BLaER1 treated with 17β-estradiol and CSF1 and Interleukin-3, amounts not matched to agents 10 nM and 100 nM (cell line): Measurements from ENCODE around the gene CIPC.
A peak's percentile ranks its signal among the peaks of the same experiment; 100 is the strongest.

Experiments used
- H3K27ac ChIP-seq, 11 experiments: shearing (Covaris generic); formaldehyde crosslinking; 2 replicates each; pipeline ENCODE4 v1.8.1; 2022
- H3K27me3 ChIP-seq, 11 experiments: shearing (Covaris generic); formaldehyde crosslinking; 2 replicates each; pipeline ENCODE4 v1.8.1; 2022
- H3K36me3 ChIP-seq, 11 experiments: shearing (Covaris generic); formaldehyde crosslinking; 2 replicates each; pipeline ENCODE4 v1.8.1; 2022
- H3K4me1 ChIP-seq, 10 experiments: shearing (Covaris generic); formaldehyde crosslinking; 2 replicates each; pipeline ENCODE4 v1.8.1; 2022
- H3K4me2 ChIP-seq, 11 experiments: shearing (Covaris generic); formaldehyde crosslinking; 2 replicates each; pipeline ENCODE4 v1.8.1; 2022
- H3K4me3 ChIP-seq, 10 experiments: shearing (Covaris generic); formaldehyde crosslinking; 2 replicates each; pipeline ENCODE4 v1.8.1; 2022
- H3K9ac ChIP-seq, 11 experiments: shearing (Covaris generic); formaldehyde crosslinking; 2 replicates each; pipeline ENCODE4 v1.8.1; 2022
- H3K9me3 ChIP-seq, 11 experiments: shearing (Covaris generic); formaldehyde crosslinking; replicated peaks in 1 of 11; 2 replicates each; pipeline ENCODE4 v1.8.1; 2022
- H4K20me1 ChIP-seq, 11 experiments: shearing (Covaris generic); formaldehyde crosslinking; 2 replicates each; pipeline ENCODE4 v1.8.1; 2022
- Cebpa-rat ChIP-seq, 11 experiments: shearing (Covaris generic); IDR thresholded peaks; 2 replicates each; pipeline ENCODE4 v1.8.1; 2022

CIPC gene

DNA sequence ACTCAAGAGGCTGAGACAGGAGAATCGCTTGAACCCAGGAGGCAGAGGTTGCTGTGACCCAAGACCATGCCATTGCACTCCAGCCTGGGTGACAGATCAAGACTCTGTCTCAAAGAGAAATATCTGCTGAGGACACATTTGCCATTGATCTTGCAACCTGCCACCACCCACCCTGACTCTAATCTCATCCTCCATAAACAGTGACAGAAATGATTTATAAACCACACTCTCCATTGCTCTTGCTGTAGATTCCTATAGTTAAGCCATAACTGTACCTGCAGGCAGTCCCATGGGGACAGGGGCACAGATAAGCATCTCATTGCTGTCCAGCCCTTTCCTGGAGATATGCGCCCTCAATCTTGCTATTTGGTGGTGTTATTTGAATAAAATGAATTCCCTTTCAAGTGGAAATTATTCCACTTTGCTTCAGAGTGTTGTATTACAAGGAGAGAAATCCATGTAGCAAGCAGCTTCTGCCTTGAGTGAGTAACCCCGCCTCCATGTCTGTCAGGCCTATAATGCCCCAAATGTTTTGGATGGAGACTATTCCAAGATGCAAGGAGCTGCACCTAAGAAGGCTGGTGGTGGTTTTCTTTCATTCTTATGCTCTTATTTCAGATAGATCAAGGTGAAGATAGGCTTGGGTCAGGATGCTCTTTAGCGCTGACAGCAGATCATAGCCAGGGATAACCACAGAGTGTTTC lies 46.5 kb downstream of the CIPC start:
- TF ChIP-seq Cebpa-rat (IDR thresholded peaks at IDR 0.05), result no peak
- peaks cover 75 to 80% (median 79%) of the 10 kb centered on the region in 11 experiments for H3K27me3 ChIP-seq
- H3K27ac ChIP-seq, result no peak overlapping the region

DNA sequence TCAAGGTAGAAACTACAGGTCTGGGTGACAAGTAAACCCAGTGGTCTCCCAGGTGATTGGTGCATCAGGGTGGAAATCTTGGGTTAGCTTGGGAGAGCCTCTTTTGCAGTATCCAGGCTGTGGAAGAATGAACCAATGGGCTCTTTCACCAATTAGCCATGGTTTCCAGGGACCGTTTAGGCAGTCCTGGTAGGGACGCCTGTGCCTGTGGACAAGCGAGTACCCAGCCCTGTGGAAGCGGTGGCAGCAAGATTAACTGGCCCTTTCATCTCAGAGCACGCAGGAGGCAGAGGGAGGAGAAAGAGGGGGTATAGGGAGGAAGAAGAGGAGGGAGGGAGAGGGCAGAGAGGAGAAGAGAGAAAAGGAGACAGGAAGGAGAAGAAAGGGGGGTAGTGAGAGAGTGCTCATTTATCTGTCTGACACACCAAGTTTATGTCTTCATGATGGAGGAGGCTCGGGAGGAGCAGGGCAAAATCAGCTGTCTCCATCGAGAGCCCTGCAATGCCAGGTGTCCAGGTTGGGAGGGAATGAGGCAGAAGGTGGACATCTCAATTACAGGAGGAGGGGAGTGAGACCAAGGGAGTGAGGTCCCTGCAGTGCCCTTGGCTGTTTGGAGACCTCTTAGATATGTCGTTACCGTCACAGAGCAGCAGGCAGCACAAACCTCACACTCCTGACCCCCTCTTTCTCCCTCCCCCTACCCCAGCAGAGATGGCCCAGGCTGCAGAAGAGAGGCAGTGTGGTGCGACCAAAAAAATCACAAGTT lies 48.1 kb downstream of the CIPC start:
- Histone ChIP-seq H3K27me3 (peaks cover 59 to 65% (median 63%) of the 10 kb centered on the region in 11 experiments), H4K20me1 (peaks cover 0 to 22% (median 13%) of the 10 kb centered on the region in 11 experiments; a peak in 10 of 22 replicates), H3K4me3 (no peak overlapping the region), H3K4me1 (peaks cover 0 to 7% (median 6%) of the 10 kb centered on the region in 10 experiments; a peak in 11 of 20 replicates), H3K4me2 (no peak overlapping the region), H3K36me3 (no peaks in the 10 kb centered on the region), H3K9ac (no peak overlapping the region), H3K27ac (no peak overlapping the region), H3K9me3 (no peaks in the 10 kb centered on the region)
- no peak for TF ChIP-seq Cebpa-rat (IDR thresholded peaks at IDR 0.05)

More for the DNA sequence above, 46.5 kb downstream of the CIPC start:
- no peak overlapping the region for H3K4me3 ChIP-seq
- H4K20me1 ChIP-seq, result peaks cover 0 to 37% (median 27%) of the 10 kb centered on the region in 11 experiments; a peak in 15 of 22 replicates
- no peak overlapping the region for H3K9ac ChIP-seq
- peaks cover 12 to 21% (median 20%) of the 10 kb centered on the region in 10 experiments for H3K4me1 ChIP-seq
- no peak overlapping the region for H3K4me2 ChIP-seq
- no peaks in the 10 kb centered on the region for H3K36me3 ChIP-seq
- H3K9me3 ChIP-seq, result no peaks in the 10 kb centered on the region

DNA sequence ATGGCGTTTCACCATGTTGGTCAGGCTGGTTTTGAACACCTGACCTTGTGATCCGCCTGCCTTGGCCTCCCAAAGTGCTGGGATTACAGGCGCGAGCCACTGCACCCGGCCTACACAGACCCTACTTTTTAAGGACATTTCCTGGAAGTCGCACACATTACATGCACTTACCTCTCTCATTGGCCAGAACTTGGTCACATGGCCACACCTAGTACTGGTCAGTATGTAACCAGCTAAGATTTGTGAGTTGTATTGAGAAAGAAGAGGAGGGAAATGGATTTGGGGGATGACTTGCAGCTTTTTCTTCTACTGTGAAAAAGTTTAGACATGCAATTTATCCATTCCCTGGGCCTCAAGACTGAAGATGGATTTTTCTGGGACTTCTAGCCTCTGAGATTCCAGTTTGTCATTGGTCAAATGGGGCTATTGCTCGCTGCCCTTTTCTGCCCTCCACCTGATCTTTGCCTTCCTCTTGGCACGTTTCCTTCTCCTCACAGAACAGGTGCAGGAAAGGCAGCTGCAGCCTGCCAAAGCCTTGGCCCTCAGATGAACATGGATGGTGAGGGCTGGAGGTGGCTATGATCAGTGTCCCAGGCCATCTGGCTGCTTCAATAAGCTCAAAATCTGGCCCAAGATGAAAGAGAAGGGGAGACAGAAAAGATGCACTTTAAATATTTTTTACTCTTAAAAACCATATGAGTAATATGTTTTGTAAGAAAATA lies 50.6 kb downstream of the CIPC start:
- TF ChIP-seq Cebpa-rat (IDR thresholded peaks at IDR 0.05), result no peak
- Histone ChIP-seq H3K9ac (no peak overlapping the region), H3K4me3 (no peak overlapping the region), H3K4me2 (no peak overlapping the region), H3K4me1 (peaks cover 0 to 5% (median 0%) of the 10 kb centered on the region in 10 experiments; a peak in 1 of 20 replicates), H3K27me3 (peaks cover 34 to 39% (median 38%) of the 10 kb centered on the region in 11 experiments), H3K9me3 (no peaks in the 10 kb centered on the region), H3K27ac (no peak overlapping the region), H4K20me1 (peaks cover 0 to 5% (median 0%) of the 10 kb centered on the region in 11 experiments; a peak in 4 of 22 replicates), H3K36me3 (no peaks in the 10 kb centered on the region)

DNA sequence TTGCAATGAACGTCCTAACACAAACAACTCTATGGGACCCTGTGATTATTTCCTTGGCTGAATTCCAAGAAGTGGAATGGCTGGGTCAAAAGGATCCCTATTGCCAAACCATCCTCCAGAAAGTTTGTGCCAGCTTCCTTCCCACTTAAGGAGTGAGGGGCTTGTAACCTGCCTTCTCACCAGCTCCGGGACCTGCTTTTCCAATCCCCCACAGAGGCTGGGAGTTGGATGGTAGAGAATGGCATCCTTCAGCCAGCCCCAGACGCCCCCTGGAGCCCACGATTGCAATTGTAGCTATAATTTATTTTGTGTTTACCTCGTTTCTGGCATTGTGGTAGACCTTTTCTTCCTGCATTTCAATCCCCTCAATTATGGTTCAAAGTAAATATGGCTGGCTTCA lies 53.2 kb downstream of the CIPC start:
- H3K27me3 ChIP-seq, result peaks cover 8 to 14% (median 12%) of the 10 kb centered on the region in 11 experiments
- no peak overlapping the region for H3K27ac ChIP-seq
- no peak for TF ChIP-seq Cebpa-rat (IDR thresholded peaks at IDR 0.05)
- H3K9ac ChIP-seq, result no peak overlapping the region
- H3K36me3 ChIP-seq, result no peaks in the 10 kb centered on the region
- H3K9me3 ChIP-seq, result no peaks in the 10 kb centered on the region
- H3K4me3 ChIP-seq, result no peak overlapping the region
- H3K4me1 ChIP-seq, result peaks cover 0 to 18% (median 7%) of the 10 kb centered on the region in 10 experiments; a peak in 11 of 20 replicates
- H4K20me1 ChIP-seq, result no peaks in the 10 kb centered on the region; a peak in 4 of 22 replicates
- H3K4me2 ChIP-seq, result no peak overlapping the region

DNA sequence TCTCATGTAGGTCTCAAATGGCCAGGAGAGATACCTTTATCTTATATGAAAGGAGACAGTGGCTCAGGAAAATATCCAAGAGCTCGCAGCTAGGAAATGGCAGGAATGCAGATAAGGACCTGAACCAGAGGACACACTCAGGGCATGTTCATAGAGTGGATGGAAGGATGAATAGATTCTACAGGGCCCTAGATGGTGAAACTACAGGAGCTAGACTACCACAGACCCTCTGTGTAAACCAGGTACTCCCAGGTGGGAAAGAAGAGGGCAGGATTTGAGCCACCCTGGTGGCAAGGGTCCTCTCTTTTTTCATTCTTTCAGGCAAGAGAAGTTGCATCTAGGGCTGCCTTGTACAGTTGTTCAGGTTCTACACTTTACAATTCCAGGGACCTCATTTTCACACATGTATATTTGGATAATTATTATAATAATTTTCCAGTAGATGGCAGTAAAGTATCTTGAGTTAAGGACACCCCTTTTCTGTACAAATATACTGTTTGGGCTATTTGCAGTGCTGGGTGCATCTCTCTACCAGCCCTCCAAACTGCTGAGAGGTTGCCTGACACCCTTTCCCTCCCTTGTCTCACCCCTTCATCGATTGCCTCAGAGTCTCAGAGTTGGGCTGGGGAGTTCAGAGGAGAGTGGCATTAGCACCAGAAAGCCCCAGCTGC lies 54.0 kb downstream of the CIPC start:
- Histone ChIP-seq H3K4me3 (no peak overlapping the region), H3K9me3 (no peaks in the 10 kb centered on the region), H3K9ac (no peak overlapping the region), H3K36me3 (no peaks in the 10 kb centered on the region), H4K20me1 (no peaks in the 10 kb centered on the region; a peak in 3 of 22 replicates), H3K4me1 (peaks cover 0 to 18% (median 7%) of the 10 kb centered on the region in 10 experiments; a peak in 11 of 20 replicates), H3K27me3 (peaks cover under 1 to 6% (median 4%) of the 10 kb centered on the region in 11 experiments; a peak in 15 of 22 replicates), H3K27ac (no peak overlapping the region), H3K4me2 (no peak overlapping the region)
- TF ChIP-seq Cebpa-rat (IDR thresholded peaks at IDR 0.05), result no peak

DNA sequence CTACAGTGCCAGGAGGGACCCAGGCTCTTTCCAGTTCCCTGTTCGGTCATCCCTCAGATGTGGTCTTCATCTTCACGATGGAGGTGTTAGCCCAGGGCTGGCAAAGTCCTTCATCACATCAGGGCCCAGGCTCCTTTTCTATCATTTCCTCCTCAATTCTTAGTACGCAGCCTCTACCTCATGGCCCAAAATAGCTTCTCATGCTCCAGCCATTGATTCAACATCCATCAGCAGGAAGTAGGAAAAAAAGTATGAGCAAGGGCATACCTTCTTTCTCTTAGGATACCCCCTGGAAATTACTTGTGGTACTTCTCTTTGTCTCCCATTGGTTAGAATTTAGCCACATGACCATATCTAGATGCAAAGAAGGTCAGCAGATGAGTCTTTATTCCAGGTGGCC lies 55.7 kb downstream of the CIPC start:
- Histone ChIP-seq H3K27ac (no peak overlapping the region), H4K20me1 (no peaks in the 10 kb centered on the region; a peak in 1 of 22 replicates), H3K27me3 (no peaks in the 10 kb centered on the region), H3K4me1 (peaks cover 0 to 18% (median 11%) of the 10 kb centered on the region in 10 experiments; a peak in 16 of 20 replicates), H3K4me3 (no peak overlapping the region), H3K9ac (no peak overlapping the region), H3K36me3 (no peaks in the 10 kb centered on the region), H3K9me3 (no peaks in the 10 kb centered on the region), H3K4me2 (no peak overlapping the region)
- no peak for TF ChIP-seq Cebpa-rat (IDR thresholded peaks at IDR 0.05)

DNA sequence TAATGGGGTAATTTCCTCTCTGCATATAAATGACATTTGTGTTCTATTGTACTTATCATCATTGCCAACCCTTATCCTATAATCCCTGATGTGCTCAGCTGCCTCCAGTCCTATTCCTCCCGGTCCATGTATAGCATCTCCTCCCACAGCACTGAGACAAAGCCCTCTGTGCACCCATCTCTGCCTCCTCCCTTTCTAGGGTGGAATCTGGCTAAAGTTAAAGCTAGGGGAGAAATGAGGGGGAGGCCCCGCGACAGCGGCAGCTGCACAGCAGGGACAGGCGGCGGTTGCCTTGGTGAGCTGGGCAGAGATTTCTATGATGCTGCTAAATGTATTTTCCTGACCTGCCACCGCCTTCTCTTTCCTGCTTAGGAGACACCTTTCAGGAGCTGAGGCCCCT lies 56.4 kb downstream of the CIPC start:
- Histone ChIP-seq H3K27ac (no peak overlapping the region), H3K4me3 (no peak overlapping the region), H4K20me1 (no peaks in the 10 kb centered on the region; a peak in 1 of 22 replicates), H3K9ac (no peak overlapping the region), H3K27me3 (no peaks in the 10 kb centered on the region), H3K9me3 (no peaks in the 10 kb centered on the region), H3K36me3 (no peaks in the 10 kb centered on the region), H3K4me1 (peaks cover 0 to 18% (median 11%) of the 10 kb centered on the region in 10 experiments; a peak in 16 of 20 replicates), H3K4me2 (peak overlapping the region in 2 of 11 experiments; percentile 51 to 54; a peak in 3 of 22 replicates)
- TF ChIP-seq Cebpa-rat (IDR thresholded peaks at IDR 0.05), result no peak

DNA sequence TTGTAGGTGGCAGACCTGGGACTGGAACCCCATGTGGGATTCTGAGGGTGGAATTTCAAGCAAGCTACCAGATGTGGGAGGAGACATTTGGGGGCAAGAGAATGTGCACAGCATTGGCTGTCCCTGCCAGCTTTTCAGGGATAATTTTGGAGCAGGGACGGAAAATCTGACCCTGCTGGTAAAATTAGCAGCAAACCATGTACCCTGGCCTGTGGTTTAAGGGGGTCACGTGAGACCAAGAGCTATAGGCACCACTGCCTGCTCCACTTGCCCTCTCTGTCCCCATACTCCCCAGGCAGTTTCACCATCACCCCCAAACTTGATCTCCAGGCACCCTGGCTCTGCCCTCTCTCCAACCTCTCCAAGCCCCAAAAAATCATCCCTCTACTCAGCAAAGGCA lies 57.0 kb downstream of the CIPC start:
- Histone ChIP-seq H3K9ac (peak overlapping the region in 1 of 11 experiments; percentile 35; a peak in 1 of 22 replicates), H3K4me3 (no peak overlapping the region), H3K4me1 (peaks cover 0 to 18% (median 11%) of the 10 kb centered on the region in 10 experiments; a peak in 16 of 20 replicates), H3K36me3 (no peaks in the 10 kb centered on the region), H3K27me3 (no peaks in the 10 kb centered on the region), H3K4me2 (peak overlapping the region in 7 of 11 experiments; percentile 25 to 54 (median 45); a peak in 10 of 22 replicates), H3K27ac (no peak overlapping the region), H4K20me1 (no peaks in the 10 kb centered on the region; a peak in 1 of 22 replicates), H3K9me3 (no peaks in the 10 kb centered on the region)
- no peak for TF ChIP-seq Cebpa-rat (IDR thresholded peaks at IDR 0.05)
